MM.1S (cell line): ENCODE data around the gene INCA1.

Experiments
- DNase-seq: peaks from one replicate; pipeline ENCODE4 v3.0.0-alpha.2; 2015
- H2AFZ ChIP-seq: fragments of 300-600 bp; sonication (generic); 2 replicates; pipeline ENCODE4 v1.6.0; 2016; ENCODE audit warnings: antibody characterized with exemption, low read length
- H3F3A ChIP-seq: fragments of 300-600 bp; sonication (generic); 2 replicates; pipeline ENCODE4 v1.6.1; 2016; ENCODE audit warnings: mild to moderate bottlenecking, antibody characterized with exemption, low read length, moderate library complexity, mixed read lengths; ENCODE audit not compliant: insufficient read depth
- H3K27ac ChIP-seq: fragments of 300-600 bp; sonication (generic); 2 replicates; pipeline ENCODE4 v1.5.1; 2016; ENCODE audit warnings: mild to moderate bottlenecking, low read length
- H3K27me3 ChIP-seq: fragments of 300-600 bp; sonication (generic); replicated peaks from 2 replicates; pipeline ENCODE4 v1.6.0; 2016; ENCODE audit warnings: low read length; ENCODE audit not compliant: insufficient read depth
- H3K36me3 ChIP-seq: fragments of 300-600 bp; sonication (generic); replicated peaks from 2 replicates; pipeline ENCODE4 v1.6.1; 2016; ENCODE audit warnings: mild to moderate bottlenecking, low read length, mixed read lengths; ENCODE audit not compliant: insufficient read depth
- H3K4me1 ChIP-seq: fragments of 300-600 bp; sonication (generic); 2 replicates; pipeline ENCODE4 v1.6.1; 2016; ENCODE audit warnings: low read length, mixed read lengths
- H3K4me2 ChIP-seq: fragments of 300-600 bp; sonication (generic); 2 replicates; pipeline ENCODE4 v1.6.0; 2016; ENCODE audit warnings: low read depth, low read length
- H3K4me3 ChIP-seq: fragments of 300-600 bp; sonication (generic); 2 replicates; pipeline ENCODE4 v1.5.1; 2016; ENCODE audit warnings: low read length, mixed read lengths
- H3K79me2 ChIP-seq: fragments of 300-600 bp; sonication (generic); 2 replicates; pipeline ENCODE4 v1.6.1; 2016; ENCODE audit warnings: mixed run types, low read length, mixed read lengths
- H3K9ac ChIP-seq: fragments of 300-600 bp; sonication (generic); 2 replicates; pipeline ENCODE4 v1.6.1; 2016; ENCODE audit warnings: low read length, mixed read lengths
- H3K9me2 ChIP-seq: fragments of 300-600 bp; sonication (generic); replicated peaks from 2 replicates; pipeline ENCODE4 v1.6.1; 2016; ENCODE audit warnings: mild to moderate bottlenecking, low read length, mixed read lengths; ENCODE audit not compliant: insufficient read depth
- H3K9me3 ChIP-seq: fragments of 300-600 bp; sonication (generic); replicated peaks from 2 replicates; pipeline ENCODE4 v1.6.1; 2016; ENCODE audit warnings: mild to moderate bottlenecking, low read length, mixed read lengths; ENCODE audit not compliant: insufficient read depth
- H4K20me1 ChIP-seq: fragments of 300-600 bp; sonication (generic); 2 replicates; pipeline ENCODE4 v1.6.1; 2016; ENCODE audit warnings: mild to moderate bottlenecking, low read length, moderate library complexity, mixed read lengths; ENCODE audit not compliant: insufficient read depth
- CTCF ChIP-seq: fragments of 300-600 bp; sonication (generic); IDR thresholded peaks from 2 replicates; pipeline ENCODE4 v1.5.1; 2016; ENCODE audit warnings: antibody characterized with exemption, low read length, mixed read lengths
- EZH2 ChIP-seq: fragments of 300-600 bp; sonication (generic); optimal IDR thresholded peaks from 2 replicates; pipeline ENCODE3; 2017; ENCODE audit warnings: low read depth, mild to moderate bottlenecking, antibody characterized with exemption, low read length, mixed read lengths
- EZH2phosphoT487 ChIP-seq: fragments of 300-600 bp; sonication (generic); IDR thresholded peaks from 2 replicates; pipeline ENCODE4 v1.6.1; 2018; ENCODE audit warnings: antibody characterized with exemption, low read length

Gene INCA1

GRCh38 chr17:5043524-5043923 is 46.2 kb upstream of the INCA1 start:
- no peaks in the 10 kb centered on the region for H3K79me2 ChIP-seq
- H3K27me3 ChIP-seq, result no peaks in the 10 kb centered on the region
- no peak overlapping the region for H3K4me2 ChIP-seq
- no peak overlapping the region for H2AFZ ChIP-seq
- no peak overlapping the region for H3K9ac ChIP-seq
- H3K4me1 ChIP-seq, result no peaks in the 10 kb centered on the region
- no peaks in the 10 kb centered on the region for H3F3A ChIP-seq
- no peak overlapping the region for H3K4me3 ChIP-seq
- H3K36me3 ChIP-seq, result no peaks in the 10 kb centered on the region
- no peaks in the 10 kb centered on the region for H3K9me3 ChIP-seq
- H3K9me2 ChIP-seq, result no peaks in the 10 kb centered on the region
- no peak for DNase-seq
- TF ChIP-seq EZH2phosphoT487, result no peak
- no peak for TF ChIP-seq CTCF
- no peak for TF ChIP-seq EZH2
- no peaks in the 10 kb centered on the region for H4K20me1 ChIP-seq
- no peak overlapping the region for H3K27ac ChIP-seq

GRCh38 chr17:5042157-5043022 is 45.1 kb upstream of the INCA1 start:
- no peak for DNase-seq
- Histone ChIP-seq H3K79me2 (no peaks in the 10 kb centered on the region), H3K9ac (no peak overlapping the region), H3K4me3 (no peak overlapping the region), H3K4me2 (no peak overlapping the region), H3K36me3 (no peaks in the 10 kb centered on the region), H3F3A (no peaks in the 10 kb centered on the region), H3K27me3 (no peaks in the 10 kb centered on the region), H3K9me3 (no peaks in the 10 kb centered on the region), H3K27ac (no peak overlapping the region), H3K9me2 (no peaks in the 10 kb centered on the region), H2AFZ (no peak overlapping the region), H3K4me1 (no peaks in the 10 kb centered on the region), H4K20me1 (no peaks in the 10 kb centered on the region)
- TF ChIP-seq CTCF (no peak), EZH2phosphoT487 (no peak), EZH2 (no peak)

DNA sequence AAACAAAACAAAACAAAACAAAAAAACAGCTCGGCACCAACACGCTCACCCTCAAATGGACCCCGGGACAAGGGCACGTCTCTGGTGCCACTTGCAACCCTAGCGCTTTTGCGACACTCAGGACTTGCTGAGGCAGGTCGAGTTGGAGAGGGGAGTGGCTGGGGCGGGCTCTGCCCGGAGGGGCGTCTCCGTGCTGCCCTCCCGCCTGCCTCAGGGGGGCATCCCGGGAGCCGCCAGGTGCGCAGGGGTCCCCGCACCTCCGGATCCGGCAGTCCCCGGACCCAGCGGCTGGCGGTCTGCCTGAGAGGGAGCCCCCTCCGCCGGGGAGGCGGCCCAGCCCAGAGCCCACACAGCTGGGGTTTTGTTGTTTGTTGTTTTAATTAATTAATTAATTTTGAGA is 38.0 kb upstream of the INCA1 start, which contains the start of gene SLC52A1:
TSS of gene SLC52A1 (minus strand) at position 112 of the 400 bp plus-strand sequence. CDS start 820 bp downstream, outside the sequence.
- H3K36me3 ChIP-seq, result no peaks in the 10 kb centered on the region
- no peaks in the 10 kb centered on the region for H3K9me3 ChIP-seq
- no peaks in the 10 kb centered on the region for H3K9me2 ChIP-seq
- no peaks in the 10 kb centered on the region for H3K27me3 ChIP-seq
- no peak for DNase-seq
- TF ChIP-seq EZH2 (no peak), EZH2phosphoT487 (no peak), CTCF (no peak)
- no peaks in the 10 kb centered on the region for H3K79me2 ChIP-seq
- peaks cover 8% of the 10 kb centered on the region; the same call in 1 of the 2 replicates for H3K4me1 ChIP-seq
- H3K4me3 ChIP-seq, result no peak within 1 kb of the TSS
- no peak within 1 kb of the TSS for H2AFZ ChIP-seq
- H3F3A ChIP-seq, result peaks cover 7% of the 10 kb centered on the region
- no peaks in the 10 kb centered on the region for H4K20me1 ChIP-seq
- no peak within 1 kb of the TSS for H3K9ac ChIP-seq
- no peak within 1 kb of the TSS for H3K4me2 ChIP-seq
- H3K27ac ChIP-seq, result no peak within 1 kb of the TSS
